KBM-7 (cell line): ENCODE results near the gene MGMT.

Experiments used
- DNase-seq: peaks from one replicate; pipeline ENCODE4 v3.0.0-alpha.2; 2015
- in situ Hi-C: fragments of 300-500 bp; cut with MboI; formaldehyde crosslinking; loops from 2 replicates; pipeline ENCODE4 v1.14.3; 2020; ENCODE audit warnings: low sequenced_read_pairs, low pct_unique_long_range_greater_than_20kb, mixed read lengths

MGMT gene

DNA sequence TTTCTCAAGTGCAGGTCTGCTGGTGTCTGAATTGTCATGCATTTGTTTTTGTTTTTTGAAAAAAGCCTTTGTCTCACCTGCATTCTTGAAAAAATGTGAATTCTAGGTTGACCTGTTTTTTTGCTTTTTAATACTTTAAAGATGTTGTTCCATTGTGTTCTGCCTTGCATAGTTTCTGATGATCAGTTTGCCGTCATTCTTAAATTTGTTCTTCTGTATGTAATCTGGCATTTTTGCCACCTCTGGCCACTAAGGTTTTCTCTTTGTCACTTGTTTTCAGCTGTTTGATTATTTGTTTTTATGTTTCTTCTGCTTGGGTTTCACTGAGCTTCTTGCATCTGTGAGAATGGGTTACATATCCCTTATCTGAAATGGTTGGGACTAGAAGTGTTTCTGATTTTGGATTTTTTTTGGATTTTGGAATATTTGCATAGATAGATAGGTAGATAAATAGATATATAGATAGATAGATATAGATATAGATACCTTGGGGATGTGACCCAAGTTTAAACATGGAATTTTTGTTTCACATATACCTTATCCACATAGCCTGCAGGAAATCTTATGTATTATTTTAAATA lies 16.5 kb downstream of the MGMT start:
- no peak for DNase-seq
- in situ Hi-C loops: no loop called here

GRCh38 chr10:129486805-129487204 lies 19.8 kb downstream of the MGMT start:
- DNase-seq: no peak
- in situ Hi-C loops: no loop called here

DNA sequence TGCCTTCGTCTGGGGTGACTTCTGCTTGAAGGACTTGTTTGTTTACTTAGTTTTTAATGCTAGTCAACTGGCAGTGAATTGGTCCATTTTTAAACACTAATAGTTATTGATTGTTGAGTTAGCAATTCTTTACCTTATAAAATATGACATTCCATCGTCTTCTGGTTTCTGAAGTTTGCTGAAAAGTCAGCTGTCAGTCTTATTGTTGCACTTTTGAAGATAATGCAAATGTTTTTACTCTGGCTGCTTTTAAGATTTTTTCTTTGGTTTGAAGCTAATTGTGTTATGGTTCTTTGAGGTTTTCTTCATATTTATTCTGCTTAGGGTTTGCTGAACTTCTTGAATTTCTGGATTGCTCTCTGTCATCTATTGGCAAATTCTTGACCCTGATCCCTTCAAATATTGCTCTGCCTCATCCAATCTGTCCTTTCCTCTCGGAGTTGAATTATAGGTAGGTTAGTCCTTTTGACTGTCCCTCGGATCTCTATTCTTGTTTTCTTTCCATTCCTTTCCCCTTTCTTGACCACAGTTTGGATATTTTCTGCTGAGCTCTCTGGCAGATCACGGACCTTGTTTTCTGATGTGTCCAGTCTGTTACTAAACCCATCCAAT lies 24.2 kb downstream of the MGMT start:
- in situ Hi-C loops: no loop called here

GRCh38 chr10:129494176-129494575 lies 27.1 kb downstream of the MGMT start:
- DNase-seq: no peak

More for the DNA sequence above, 24.2 kb downstream of the MGMT start:
- no peak for DNase-seq

DNA sequence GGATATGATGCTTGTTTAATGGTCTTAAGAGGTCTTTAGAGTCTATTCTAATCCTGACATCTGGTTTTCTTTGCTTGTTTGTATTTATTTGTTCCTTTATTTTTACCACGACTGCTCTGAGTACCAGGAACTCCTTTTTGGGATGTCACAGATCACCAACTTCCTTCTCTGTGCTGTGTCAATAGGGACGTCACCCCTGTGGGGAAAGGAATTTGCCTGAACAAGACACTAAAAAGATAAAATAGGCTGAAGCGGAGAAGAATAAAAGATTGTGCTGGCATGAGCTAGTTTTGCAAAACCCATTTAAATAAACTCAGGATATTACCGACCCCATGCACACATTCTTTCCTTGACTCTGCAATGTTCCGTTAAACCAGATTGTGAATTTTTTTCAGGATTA lies 27.7 kb downstream of the MGMT start:
- no peak for DNase-seq
- in situ Hi-C loops: no loop called here

More at GRCh38 chr10:129494176-129494575, 27.1 kb downstream of the MGMT start:
- in situ Hi-C loops: no loop called here

GRCh38 chr10:129495256-129495655 lies 28.2 kb downstream of the MGMT start:
- in situ Hi-C loops: no loop called here
- no peak for DNase-seq

GRCh38 chr10:129495698-129496097 lies 28.7 kb downstream of the MGMT start:
- in situ Hi-C loops: no loop called here

GRCh38 chr10:129497013-129497412 lies 30.0 kb downstream of the MGMT start:
- no peak for DNase-seq
- in situ Hi-C loops: no loop called here

More at GRCh38 chr10:129495698-129496097, 28.7 kb downstream of the MGMT start:
- DNase-seq: no peak

- no peak for DNase-seq
- in situ Hi-C loops: no loop called here
Observed at GRCh38 chr10:129498680-129499079, 31.6 kb downstream of the MGMT start.

GRCh38 chr10:129500617-129501339 lies 33.7 kb downstream of the MGMT start:
- DNase-seq: no peak
- in situ Hi-C loops: no loop called here

DNA sequence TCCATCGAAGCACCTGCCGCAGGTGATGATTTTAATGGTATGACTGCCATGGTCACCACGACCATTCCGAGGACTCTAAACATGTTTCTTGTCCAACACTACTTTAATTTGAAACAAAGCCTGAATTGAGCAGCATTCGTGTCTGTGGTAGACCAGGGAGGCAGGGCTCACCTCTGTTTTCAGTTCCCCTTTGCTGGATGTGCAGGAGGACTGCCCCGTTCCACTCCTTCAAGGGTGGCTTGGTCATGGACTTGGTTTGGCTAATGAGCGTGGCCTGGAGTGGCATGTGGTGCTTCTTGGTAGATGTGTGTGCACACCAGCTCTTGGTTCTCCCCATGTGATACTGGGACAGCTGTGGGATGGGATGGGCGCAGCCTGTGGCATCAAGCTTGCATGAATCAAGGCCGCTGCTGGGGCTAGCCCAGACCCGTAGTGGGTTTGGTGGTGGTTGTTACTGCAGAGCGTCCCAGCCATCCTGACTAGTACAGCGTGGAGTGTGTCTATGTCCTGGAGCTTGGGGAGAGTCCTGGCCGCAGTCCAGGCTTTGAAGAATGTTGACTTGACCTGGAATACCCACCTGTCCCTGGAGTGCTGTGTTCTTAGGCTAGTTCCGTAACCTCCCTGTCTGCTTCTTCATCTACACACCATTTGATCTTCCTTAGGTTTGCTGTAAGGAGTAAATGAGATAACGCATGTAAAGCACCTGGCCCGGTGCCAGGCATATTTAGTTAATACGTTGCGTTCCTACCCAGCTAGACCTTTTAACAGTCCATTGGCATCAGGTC lies 34.8 kb downstream of the MGMT start:
- in situ Hi-C loops: no loop called here
- DNase-seq: no peak

GRCh38 chr10:129502448-129502847 lies 35.4 kb downstream of the MGMT start:
- in situ Hi-C loops: no loop called here

GRCh38 chr10:129505500-129506075 lies 38.5 kb downstream of the MGMT start:
- no peak for DNase-seq
- in situ Hi-C loops: no loop called here

More at GRCh38 chr10:129502448-129502847, 35.4 kb downstream of the MGMT start:
- no peak for DNase-seq

- in situ Hi-C loops: no loop called here
- DNase-seq: no peak
Observed at GRCh38 chr10:129506101-129506797, 39.2 kb downstream of the MGMT start.

- in situ Hi-C loops: no loop called here
- no peak for DNase-seq
Observed at GRCh38 chr10:129507216-129507889, 40.3 kb downstream of the MGMT start.

- no peak for DNase-seq
- in situ Hi-C loops: no loop called here
Observed at GRCh38 chr10:129509155-129509554, 42.1 kb downstream of the MGMT start.

- in situ Hi-C loops: no loop called here
- no peak for DNase-seq
Observed at GRCh38 chr10:129509835-129510234, 42.8 kb downstream of the MGMT start.

DNA sequence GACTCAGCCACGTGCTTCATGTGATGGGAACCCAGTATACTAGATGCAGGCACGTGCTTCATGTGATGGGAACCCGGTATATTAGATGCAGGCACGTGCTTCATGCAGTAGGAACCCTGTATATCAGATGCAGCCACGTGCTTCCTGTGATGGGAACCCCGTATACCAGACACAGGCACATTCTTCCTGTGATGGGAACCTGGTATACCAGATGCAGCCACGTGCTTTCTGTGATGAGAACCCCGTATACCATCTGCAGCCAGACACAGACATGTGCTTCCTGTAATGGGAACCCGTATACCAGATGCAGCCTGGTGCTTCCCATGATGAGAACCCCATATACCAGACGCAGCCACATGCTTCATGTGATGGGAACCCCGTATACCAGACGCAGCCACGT lies 44.0 kb downstream of the MGMT start:
- DNase-seq: no peak
- in situ Hi-C loops: no loop called here
